Transverse colon (tissue), 4 donors: ENCODE data around the gene ABHD13.

Source experiments
- CTCF ChIP-seq, 5 experiments: fragments of 200-600 bp in 3 of 5; fragments of 450-650 bp in 2 of 5; sonication (generic) in 3 of 5; IDR thresholded peaks; 1 replicate in 2 of 5; 2 replicates in 3 of 5; pipeline ENCODE4 v1.5.1; 2016 to 2017; ENCODE audit warnings: antibody characterized with exemption in 5 of 5, inconsistent platforms in 3 of 5, mild to moderate bottlenecking in 2 of 5, moderate library complexity in 1 of 5
- EP300 ChIP-seq: sonication (generic); formaldehyde crosslinking; IDR thresholded peaks from one replicate; pipeline ENCODE4 v1.6.1; 2017; ENCODE audit warnings: antibody characterized with exemption, low read depth
- POLR2A ChIP-seq: fragments of 450-650 bp; IDR thresholded peaks from one replicate; pipeline ENCODE4 v1.6.1; 2016; ENCODE audit warnings: antibody characterized with exemption, mild to moderate bottlenecking, moderate library complexity
- POLR2AphosphoS5 ChIP-seq, 3 donors: sonication (generic); formaldehyde crosslinking; IDR thresholded peaks; one replicate each; pipeline ENCODE4 v1.6.1; 2016; ENCODE audit warnings: antibody characterized with exemption in 3 of 3

GRCh38 chr13:108230377-108230776 lies 12.2 kb downstream of the ABHD13 start:
- no peak for TF ChIP-seq CTCF (IDR thresholded peaks at IDR 0.05)
- TF ChIP-seq POLR2AphosphoS5 (IDR thresholded peaks at IDR 0.05), result no peak
- TF ChIP-seq POLR2A, result no peak
- no peak for TF ChIP-seq EP300
